Stimulated activated CD4-positive, alpha-beta T cell treated with anti-CD3 and anti-CD28 coated beads, TNF-alpha, amount 100 ng/mL, for 4 hours (primary cell): ENCODE data around the gene ABCG2.
"Not testable (repeated sequence)": the region's sequence is repeated elsewhere in the genome, so short reads cannot be mapped to it uniquely, and the experiment has no call there.

ENCODE experiments used
- DNase-seq, 3 experiments: peaks; one replicate each; pipeline ENCODE4 v3.0.0-alpha.2; 2020; ENCODE audit warnings: low read depth in 3 of 3

The ABCG2 gene

DNA sequence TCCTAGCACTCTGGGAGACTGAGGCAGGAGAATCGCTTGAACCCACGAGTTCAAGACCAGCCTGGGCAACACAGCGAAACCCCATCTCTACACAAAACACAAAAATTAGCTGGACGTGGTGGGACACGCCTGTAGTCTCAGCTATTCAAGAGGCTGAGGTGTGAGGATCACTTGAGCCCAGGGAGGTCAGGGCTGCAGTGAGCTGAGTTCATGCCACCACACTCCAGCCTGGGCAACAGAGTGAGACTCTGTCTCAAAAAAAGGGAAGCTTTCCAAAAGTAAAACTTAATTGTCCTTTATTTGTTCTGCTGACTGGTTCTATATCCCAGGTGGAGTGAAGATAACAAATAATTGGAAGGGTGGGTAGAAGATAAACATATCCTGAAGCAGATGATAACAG, 45.6 kb downstream of the ABCG2 start:
- DNase-seq, result no peak

- no peak for DNase-seq
These were observed 47.6 kb downstream of the ABCG2 start for GRCh38 chr4:88110826-88111225.

DNA sequence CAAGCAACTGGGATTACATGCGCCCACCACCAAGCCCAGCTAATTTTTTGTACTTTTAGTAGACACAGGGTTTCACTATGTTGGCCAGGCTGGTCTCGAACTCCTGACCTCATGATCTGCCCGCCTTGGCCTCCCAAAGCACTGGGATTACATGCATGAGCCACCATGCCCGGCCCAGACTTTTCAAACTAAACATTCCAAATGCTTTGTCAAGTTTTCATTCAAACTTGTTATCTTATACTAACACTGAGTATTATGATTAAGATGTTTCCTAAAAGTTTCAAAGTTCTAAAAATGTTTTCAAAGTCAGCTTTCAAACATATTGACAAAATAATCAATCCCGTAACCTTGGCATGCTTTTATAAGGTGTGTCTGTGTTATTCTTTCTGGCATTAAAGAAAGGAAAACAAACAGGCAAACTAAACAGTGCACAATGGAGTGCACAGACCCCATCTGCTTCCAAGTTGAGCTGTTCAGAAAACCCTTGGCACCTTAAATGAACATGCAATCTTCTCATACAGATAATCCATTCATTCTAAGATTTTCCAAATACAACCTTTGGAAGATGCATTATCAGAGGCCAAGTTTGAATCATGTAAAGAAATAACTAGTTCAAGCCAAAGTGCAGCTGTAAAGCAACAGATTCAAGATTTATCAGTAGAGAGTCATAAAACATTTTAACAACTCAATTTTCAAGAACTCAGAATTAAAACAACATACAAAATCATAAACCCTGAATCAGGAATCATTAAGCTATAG, 49.1 kb downstream of the ABCG2 start:
- DNase-seq, result no peak

GRCh38 chr4:88108747-88109122, 49.7 kb downstream of the ABCG2 start:
- DNase-seq, result no peak

DNA sequence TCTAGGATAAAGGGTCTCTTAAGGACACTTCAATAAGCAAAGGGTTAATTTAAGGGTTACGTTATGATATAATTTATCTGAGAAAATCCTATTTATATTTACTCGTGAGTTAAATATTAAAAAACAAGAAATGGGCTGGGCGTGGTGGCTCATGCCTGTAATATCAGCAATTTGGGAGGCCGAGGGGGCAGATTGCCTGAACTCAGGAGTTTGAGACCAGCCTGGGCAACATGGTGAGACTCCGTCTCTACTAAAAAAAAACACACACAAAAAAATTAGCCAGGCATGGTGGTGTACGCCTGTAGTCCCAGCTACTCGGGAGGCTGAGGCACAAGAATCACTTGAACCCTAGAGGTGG, 50.4 kb downstream of the ABCG2 start:
- DNase-seq, result not testable (repeated sequence)

DNA sequence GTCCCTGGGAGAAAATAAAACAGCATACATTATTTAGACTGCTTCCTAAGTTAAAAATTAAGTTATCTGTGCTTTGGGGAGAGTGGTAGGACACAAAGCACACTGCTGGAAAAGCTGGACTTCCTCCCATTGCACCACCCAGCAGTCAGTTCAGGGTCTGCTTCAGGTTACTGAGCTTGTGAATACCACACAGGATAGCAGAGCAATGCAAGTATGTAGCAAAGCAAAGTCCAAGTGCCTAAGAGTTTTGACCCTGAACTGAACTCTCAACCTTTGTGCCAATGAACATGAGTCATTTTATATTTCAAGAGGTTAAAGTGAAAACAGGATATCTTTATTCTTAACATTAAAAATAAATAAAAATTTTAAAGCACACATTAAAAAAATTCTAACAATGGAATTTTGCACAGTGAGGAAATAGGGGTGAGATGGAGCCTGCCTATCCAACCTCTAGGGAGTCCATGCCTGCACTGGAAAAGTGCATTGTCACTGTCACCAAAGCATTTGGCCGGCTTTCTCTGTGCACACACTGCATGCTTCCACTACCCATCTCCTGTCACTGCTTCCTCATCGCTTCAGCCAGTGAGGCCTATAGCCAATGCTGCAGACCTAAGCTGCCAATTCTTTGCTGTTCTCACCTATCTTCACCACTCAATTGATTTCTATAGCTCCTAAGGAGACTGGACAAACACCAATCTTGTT, 50.9 kb downstream of the ABCG2 start:
- no peak for DNase-seq

DNA sequence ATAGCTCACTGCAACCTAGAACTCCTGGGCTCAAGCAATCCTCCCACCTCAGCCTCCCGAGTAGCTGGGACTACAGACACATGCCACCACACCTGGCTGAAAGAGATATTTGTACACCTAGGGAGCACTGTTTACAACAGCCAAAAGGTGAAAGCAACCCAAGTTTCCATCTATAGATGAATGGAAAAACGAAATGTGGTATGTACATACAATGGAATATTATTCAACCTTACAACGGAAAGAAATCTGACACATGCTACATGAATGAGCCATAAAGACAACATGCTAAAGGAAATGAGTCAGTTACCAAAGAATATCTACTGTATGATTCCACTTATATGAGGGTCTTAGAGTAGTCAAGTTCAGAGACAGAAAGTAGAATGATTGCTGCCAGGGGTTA, 52.2 kb downstream of the ABCG2 start:
- DNase-seq, result no peak

DNA sequence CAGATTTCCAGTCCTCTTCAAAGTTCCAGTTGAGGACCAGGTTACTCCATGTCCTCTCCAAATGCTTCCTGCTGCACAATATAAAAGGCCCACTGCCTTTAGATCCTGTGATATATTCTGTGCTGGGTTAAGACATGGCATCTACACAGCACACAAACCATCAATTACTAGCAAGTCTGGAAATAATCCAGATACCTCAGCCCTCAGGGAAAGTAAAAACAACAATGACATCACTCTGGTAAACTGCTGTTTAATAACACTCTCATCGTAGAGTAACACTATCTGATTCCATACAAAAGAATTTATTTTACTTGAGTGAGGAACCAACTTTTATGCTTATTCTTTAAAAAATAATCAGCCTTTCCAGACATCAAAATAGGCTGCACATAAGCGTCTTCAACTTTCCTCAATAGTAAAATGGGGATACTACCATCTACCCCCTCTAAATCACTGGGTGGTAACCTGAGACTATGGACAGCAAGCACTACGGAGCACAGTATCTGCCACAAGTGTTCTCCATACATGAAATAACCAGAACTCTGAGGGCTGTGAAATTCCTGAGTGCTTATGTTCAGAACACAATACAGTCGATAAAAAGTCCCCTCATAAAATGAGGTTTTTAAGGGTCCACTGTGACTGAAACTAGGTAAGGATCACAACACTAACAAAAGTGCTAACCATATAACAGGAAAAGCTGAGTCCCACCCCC, 53.4 kb downstream of the ABCG2 start:
- no peak for DNase-seq

DNA sequence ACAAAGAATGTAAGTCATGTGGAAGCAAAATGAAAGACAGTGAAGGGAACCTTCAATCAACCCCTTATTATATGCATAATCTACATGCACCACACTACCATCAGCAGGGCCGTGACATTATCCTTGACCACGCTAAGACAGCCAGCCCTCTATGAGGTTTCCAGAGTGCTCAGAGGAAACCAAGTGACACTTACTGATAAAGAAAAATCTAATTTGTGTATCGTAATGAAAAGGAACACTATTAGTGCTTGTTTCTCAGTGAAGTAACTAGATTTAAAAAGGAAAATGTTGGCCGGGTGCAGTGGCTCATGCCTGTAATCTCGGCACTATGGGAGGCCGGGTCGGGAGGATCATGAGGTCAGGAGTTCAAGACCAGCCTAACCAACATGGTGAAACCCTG, 56.4 kb downstream of the ABCG2 start:
- no peak for DNase-seq

DNA sequence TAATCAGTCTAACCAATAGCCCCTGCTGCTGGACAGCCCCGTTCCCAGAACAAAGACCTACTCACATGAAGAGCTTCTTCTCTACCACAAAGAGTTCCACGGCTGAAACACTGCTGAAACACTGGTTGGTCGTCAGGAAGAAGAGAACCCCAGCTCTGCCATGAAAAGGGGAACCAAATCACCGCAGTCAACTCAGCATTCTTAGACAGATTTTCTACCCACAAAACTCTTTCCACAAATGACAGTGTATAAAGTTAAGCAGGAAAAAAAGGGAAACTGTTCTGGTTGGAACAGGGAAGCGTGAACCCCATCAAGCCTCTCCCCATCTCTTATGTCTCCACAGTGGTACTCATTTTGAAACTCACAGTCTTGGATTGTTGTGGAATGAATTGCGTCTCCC, 57.3 kb downstream of the ABCG2 start:
- DNase-seq, result no peak

- DNase-seq, result no peak
These were observed 59.3 kb downstream of the ABCG2 start for GRCh38 chr4:88098993-88099752.

- DNase-seq, result no peak
These were observed 60.7 kb downstream of the ABCG2 start for GRCh38 chr4:88097781-88098180.

DNA sequence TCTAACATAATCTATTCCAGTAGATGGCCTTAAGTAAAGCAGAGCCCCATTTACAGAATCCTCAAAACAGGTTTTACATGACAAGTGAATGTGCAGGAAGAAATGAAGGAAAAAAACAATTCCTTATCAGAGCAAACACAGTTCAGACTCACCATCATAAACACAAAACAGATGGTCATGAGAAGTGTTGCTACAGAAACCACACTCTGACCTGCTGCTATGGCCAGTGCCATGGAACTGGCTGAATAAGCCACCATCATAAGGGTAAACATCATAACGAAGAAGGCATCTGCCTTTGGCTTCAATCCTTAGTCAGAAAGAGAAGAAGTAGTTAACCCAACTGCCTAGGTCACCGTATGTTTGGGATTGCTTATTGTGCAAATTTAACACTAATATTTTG, 61.1 kb downstream of the ABCG2 start:
- DNase-seq, result no peak

- DNase-seq, result no peak
These were observed 64.6 kb downstream of the ABCG2 start for GRCh38 chr4:88093874-88094273.

DNA sequence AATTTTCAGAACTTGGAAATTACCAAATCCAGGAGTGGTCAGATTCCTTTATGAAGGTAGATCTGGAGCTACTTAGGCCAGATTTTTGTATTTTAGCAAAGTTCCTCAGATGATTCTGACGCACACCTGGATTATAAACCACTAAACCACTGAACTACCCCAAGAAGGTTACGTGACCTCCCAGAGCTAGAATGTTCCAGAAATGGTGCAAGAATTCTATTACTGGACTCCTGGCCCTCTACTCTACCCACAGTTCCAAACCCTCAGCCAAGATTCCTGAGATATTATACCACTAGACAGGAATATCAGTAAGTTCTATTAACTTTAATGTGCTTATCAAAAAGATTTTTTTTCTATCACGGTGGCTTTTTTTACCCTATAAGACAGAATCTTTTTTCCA, 67.1 kb downstream of the ABCG2 start:
- DNase-seq, result no peak

GRCh38 chr4:88090898-88091297, 67.5 kb downstream of the ABCG2 start:
- no peak for DNase-seq

DNA sequence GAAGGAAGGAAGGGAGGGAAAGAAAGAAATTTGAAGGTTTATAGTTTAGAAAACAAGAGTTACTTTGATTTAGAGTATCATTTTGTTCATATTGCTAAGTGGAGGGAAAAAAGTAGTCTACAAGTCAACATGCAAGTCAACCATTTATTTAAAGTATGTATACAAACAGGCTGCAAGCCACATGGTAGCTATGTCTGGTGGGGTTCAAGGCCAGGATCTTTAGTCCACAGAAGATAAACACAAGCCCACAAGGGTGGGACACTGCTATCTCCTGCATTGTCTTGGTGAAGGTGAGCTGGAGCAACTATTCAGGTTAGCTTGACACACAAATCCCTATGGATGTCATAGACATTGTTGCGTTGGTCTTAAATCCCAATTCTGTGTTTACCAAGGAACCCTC, 71.4 kb downstream of the ABCG2 start:
- no peak for DNase-seq

GRCh38 chr4:88080626-88081025, 77.8 kb downstream of the ABCG2 start:
- DNase-seq, result no peak

GRCh38 chr4:88078579-88078978, 79.9 kb downstream of the ABCG2 start:
- no peak for DNase-seq

DNA sequence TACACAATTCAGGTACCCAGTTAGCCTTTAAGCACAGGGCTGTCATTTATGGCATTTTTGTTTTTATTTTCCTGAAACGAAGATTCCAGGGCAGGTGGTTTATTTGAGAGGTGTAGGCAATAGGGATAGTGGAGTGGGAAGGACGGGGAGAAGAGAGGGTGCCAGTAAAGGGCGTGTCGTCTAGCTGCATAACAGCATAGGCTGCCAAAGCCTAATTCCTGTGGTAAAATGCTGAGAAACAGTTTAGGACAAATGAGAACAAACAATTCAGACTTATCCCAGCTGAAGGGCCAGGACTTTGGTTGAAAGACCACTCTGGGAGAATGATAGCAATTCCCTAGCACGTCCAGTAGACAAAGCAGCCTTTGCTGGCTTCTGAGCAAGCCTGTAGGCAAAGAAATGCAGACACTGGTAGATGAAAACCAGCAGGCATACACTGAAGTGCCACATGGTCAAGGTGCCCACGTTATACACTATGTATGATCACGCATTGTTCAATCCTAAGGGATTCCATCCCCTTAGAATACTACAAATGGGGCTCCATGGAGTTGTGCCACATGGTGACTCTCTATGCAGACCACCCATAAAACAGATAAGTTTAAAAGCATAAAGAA, 80.4 kb downstream of the ABCG2 start:
- no peak for DNase-seq

GRCh38 chr4:88075336-88075735, 83.1 kb downstream of the ABCG2 start:
- DNase-seq, result no peak

DNA sequence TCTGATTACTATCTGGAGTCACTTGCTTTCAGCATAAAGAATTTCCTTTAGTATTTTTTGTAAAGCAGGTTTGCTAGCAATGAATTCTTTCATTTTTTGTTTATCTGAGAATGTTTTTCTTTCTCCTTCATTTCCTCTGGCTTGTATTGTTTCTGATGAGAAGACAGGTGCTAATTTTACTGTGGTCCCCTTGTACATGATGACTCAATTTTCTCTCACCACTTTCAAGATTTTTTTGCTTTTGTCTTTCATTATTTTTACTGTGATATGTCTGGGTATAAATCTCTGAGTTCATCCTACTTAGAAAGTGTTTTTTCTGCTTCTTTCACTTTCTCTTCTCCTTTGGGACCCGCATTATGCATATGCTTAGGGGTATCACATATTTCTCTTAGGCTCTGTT, 88.4 kb downstream of the ABCG2 start:
- no peak for DNase-seq
